Stomach (tissue), 9 donors: ENCODE results near the gene ETV6. TPM values are rescaled to one million over a fixed set of nuclear protein-coding genes. Genes with fewer than 3 reads are reported as not detected.

Experiments
- DNase-seq, 2 donors: peaks; one replicate each; pipeline versions ENCODE4 v3.0.0 to v3.0.0-alpha.2; 2013 to 2019
- H3K27ac ChIP-seq, 5 donors: fragments of 200-600 bp in 4 of 5; sonication (generic) in 4 of 5; one replicate each; pipeline ENCODE4 v1.5.1; 2013 to 2019; ENCODE audit warnings: mild to moderate bottlenecking in 1 of 5, moderate library complexity in 1 of 5
- H3K27me3 ChIP-seq, 3 donors: fragments of 200-600 bp; sonication (generic); one replicate each; pipeline ENCODE4 v1.5.1; 2017 to 2019; ENCODE audit warnings: mixed run types in 1 of 3
- H3K36me3 ChIP-seq, 4 donors: fragments of 200-600 bp; sonication (generic); 1 replicate in 3 of 4; 2 replicates in 1 of 4; pipeline ENCODE4 v1.5.1; 2016 to 2019
- H3K4me1 ChIP-seq, 4 donors: fragments of 200-600 bp; sonication (generic); one replicate each; pipeline ENCODE4 v1.5.1; 2016 to 2019
- H3K4me3 ChIP-seq, 4 donors: fragments of 200-600 bp; sonication (generic) in 3 of 4; one replicate each; pipeline ENCODE4 v1.5.1; 2016 to 2019; ENCODE audit warnings: mild to moderate bottlenecking in 1 of 4
- H3K9me3 ChIP-seq, 4 donors: fragments of 200-600 bp; sonication (generic); one replicate each; pipeline ENCODE4 v1.5.1; 2016 to 2019
- EP300 ChIP-seq: sonication (generic); formaldehyde crosslinking; IDR thresholded peaks from one replicate; pipeline ENCODE4 v1.6.1; 2017; ENCODE audit warnings: antibody characterized with exemption
- POLR2A ChIP-seq, 4 donors: fragments of 450-650 bp; IDR thresholded peaks; one replicate each; pipeline ENCODE4 v1.6.1; 2016; ENCODE audit warnings: antibody characterized with exemption in 4 of 4, control low read depth in 2 of 4, mild to moderate bottlenecking in 1 of 4, moderate library complexity in 1 of 4
- POLR2AphosphoS5 ChIP-seq, 3 donors: sonication (generic); formaldehyde crosslinking; IDR thresholded peaks; one replicate each; pipeline ENCODE4 v1.6.1; 2016; ENCODE audit warnings: antibody characterized with exemption in 3 of 3
- WGBS, 5 donors: extraction: QIAGEN DNeasy Blood & Tissue Kit in 3 of 5; methylation state at CpG; one replicate each; pipeline versions ENCODE4 v1.1.5 to v1.1.7; 2013 to 2018; 5-methylcytosine and 5-hydroxymethylcytosine counted together
- intact Hi-C: fragments of 100-400 bp; cut with DNase I; formaldehyde crosslinking; loops from one replicate; pipeline ENCODE4 v1.15.1; 2023; ENCODE audit warnings: low total_unique reads
- polyA plus RNA-seq, 3 donors: library from polyadenylated mRNA; stranded (reverse); fragments of 200-250 nt; gene quantifications; one replicate each; pipeline ENCODE4 v1.2.3, GENCODE V29; 2013
- total RNA-seq, 5 donors: library from RNA; depleted of rRNA; stranded (reverse); fragments of >200 nt; gene quantifications; one replicate each; pipeline versions ENCODE4 v1.1.0 to v1.2.3, GENCODE V29; 2014 to 2016
- TF ChIP-seq, protein P1 (sequence below), 7 experiments: fragments of 450-650 bp in 4 of 7; fragments of 200-600 bp in 3 of 7; sonication (generic) in 3 of 7; IDR thresholded peaks; one replicate each; pipeline ENCODE4 v1.5.1; 2016 to 2019; ENCODE audit warnings: antibody characterized with exemption in 7 of 7, control low read depth in 2 of 7, mild to moderate bottlenecking in 1 of 7
- donor health status: healthy with polysubstance abuse.
- donor health status: Bipolar disorder and iron deficiency.
- donor health status: healthy.

ETV6 gene
- total and polyA plus RNA-seq, 8 donors, result 4.1 to 60.3 (median 13.4) TPM

DNA sequence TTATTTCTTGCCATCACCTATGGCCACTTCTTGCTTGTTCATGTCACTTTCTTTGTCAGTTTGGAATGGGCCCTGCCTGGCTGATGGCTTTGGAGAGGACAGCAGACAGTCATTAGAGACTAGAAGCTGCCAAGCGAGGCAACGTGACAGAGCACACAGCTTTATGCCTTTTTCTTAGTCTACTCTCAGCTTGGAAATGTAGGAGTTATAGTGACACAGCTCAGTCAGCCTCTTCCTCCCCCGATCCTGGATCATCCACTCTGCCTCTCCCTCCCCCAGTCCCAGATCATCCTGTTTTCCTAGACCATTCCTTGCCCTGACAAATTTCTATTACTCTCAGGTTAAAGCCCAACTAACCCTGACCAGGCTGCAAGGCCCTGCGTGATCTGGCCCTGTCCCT lies 26.6 kb downstream of the ETV6 start:
- Histone ChIP-seq H3K4me1 (peaks cover 15 to 72% (median 54%) of the 10 kb centered on the region in 4 donors), H3K27me3 (no peaks in the 10 kb centered on the region), H3K27ac (peak overlapping the region in 2 of 5 donors; percentile 0 to 5), H3K4me3 (no peak overlapping the region), H3K9me3 (no peaks in the 10 kb centered on the region), H3K36me3 (peaks cover 0 to 7% (median 2%) of the 10 kb centered on the region in 4 donors)
- TF ChIP-seq POLR2A (IDR thresholded peaks at IDR 0.05) (no peak), EP300 (no peak), POLR2AphosphoS5 (IDR thresholded peaks at IDR 0.05) (no peak)
- TF ChIP-seq, protein P1, sequence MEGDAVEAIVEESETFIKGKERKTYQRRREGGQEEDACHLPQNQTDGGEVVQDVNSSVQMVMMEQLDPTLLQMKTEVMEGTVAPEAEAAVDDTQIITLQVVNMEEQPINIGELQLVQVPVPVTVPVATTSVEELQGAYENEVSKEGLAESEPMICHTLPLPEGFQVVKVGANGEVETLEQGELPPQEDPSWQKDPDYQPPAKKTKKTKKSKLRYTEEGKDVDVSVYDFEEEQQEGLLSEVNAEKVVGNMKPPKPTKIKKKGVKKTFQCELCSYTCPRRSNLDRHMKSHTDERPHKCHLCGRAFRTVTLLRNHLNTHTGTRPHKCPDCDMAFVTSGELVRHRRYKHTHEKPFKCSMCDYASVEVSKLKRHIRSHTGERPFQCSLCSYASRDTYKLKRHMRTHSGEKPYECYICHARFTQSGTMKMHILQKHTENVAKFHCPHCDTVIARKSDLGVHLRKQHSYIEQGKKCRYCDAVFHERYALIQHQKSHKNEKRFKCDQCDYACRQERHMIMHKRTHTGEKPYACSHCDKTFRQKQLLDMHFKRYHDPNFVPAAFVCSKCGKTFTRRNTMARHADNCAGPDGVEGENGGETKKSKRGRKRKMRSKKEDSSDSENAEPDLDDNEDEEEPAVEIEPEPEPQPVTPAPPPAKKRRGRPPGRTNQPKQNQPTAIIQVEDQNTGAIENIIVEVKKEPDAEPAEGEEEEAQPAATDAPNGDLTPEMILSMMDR (IDR thresholded peaks at IDR 0.05), result no peak
- WGBS, 5 donors, result 77 to 97% (median 82%) methylated on average over 4 of the region's 4 CpGs
- DNase-seq, result no peak
- intact Hi-C loops, result no loop called here

GRCh38 chr12:11677093-11677492 lies 27.6 kb downstream of the ETV6 start:
- Histone ChIP-seq H3K36me3 (peaks cover 0 to 7% (median 2%) of the 10 kb centered on the region in 4 donors), H3K27ac (no peak overlapping the region), H3K4me3 (no peak overlapping the region), H3K4me1 (peaks cover 15 to 72% (median 51%) of the 10 kb centered on the region in 4 donors), H3K27me3 (no peaks in the 10 kb centered on the region), H3K9me3 (no peaks in the 10 kb centered on the region)
- intact Hi-C loops, result no loop called here
- peak in 1 of 2 donors; percentile 36 for DNase-seq
- WGBS, 5 donors, result 59 to 74% (median 67%) methylated on average over 4 of the region's 4 CpGs
- TF ChIP-seq POLR2A (IDR thresholded peaks at IDR 0.05) (no peak), EP300 (no peak), POLR2AphosphoS5 (IDR thresholded peaks at IDR 0.05) (no peak)
- TF ChIP-seq, protein P1 (IDR thresholded peaks at IDR 0.05), result no peak

- intact Hi-C loops, result no loop called here
These were observed 28.3 kb downstream of the ETV6 start for GRCh38 chr12:11677752-11678151.

DNA sequence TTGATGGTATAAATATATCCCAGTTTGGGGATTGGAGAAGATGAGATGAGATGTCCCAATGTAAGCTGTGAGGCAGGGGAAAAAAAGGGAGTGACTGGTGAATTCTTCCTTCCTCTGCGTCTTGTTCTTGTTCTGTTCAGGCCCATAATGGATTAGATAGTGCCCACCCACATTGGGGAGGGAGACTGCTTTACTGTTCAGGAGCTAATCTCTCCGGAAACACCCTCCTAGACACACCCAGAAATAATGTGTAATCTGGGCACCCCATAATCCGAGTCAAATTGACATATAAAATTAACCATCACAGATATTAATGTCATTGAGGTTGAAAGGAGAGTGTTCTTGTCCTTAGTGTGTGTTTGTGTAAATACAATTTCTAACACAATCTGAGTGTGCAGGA lies 29.3 kb downstream of the ETV6 start:
- peaks cover 9 to 72% (median 46%) of the 10 kb centered on the region in 4 donors for H3K4me1 ChIP-seq
- peaks cover 0 to 7% (median 2%) of the 10 kb centered on the region in 4 donors for H3K36me3 ChIP-seq
- no peak for DNase-seq
- 67 to 76% (median 75%) methylated on average over 3 of the region's 3 CpGs for WGBS, 5 donors
- TF ChIP-seq, protein P1 (IDR thresholded peaks at IDR 0.05), result no peak
- TF ChIP-seq POLR2A (IDR thresholded peaks at IDR 0.05), result no peak
- no peak for TF ChIP-seq EP300
- TF ChIP-seq POLR2AphosphoS5 (IDR thresholded peaks at IDR 0.05), result no peak
- H3K4me3 ChIP-seq, result no peak overlapping the region
- intact Hi-C loops, result no loop called here
- no peaks in the 10 kb centered on the region for H3K27me3 ChIP-seq
- H3K27ac ChIP-seq, result no peak overlapping the region
- H3K9me3 ChIP-seq, result no peaks in the 10 kb centered on the region

More at GRCh38 chr12:11677752-11678151, 28.3 kb downstream of the ETV6 start:
- Histone ChIP-seq H3K36me3 (peaks cover 0 to 7% (median 2%) of the 10 kb centered on the region in 4 donors), H3K27ac (no peak overlapping the region), H3K9me3 (no peaks in the 10 kb centered on the region), H3K4me3 (no peak overlapping the region), H3K27me3 (no peaks in the 10 kb centered on the region), H3K4me1 (peaks cover 12 to 72% (median 44%) of the 10 kb centered on the region in 4 donors)
- DNase-seq, result no peak
- 84 to 94% (median 92%) methylated on average over 7 of the region's 7 CpGs for WGBS, 5 donors
- TF ChIP-seq POLR2AphosphoS5 (IDR thresholded peaks at IDR 0.05) (no peak), EP300 (no peak), POLR2A (IDR thresholded peaks at IDR 0.05) (no peak)
- TF ChIP-seq, protein P1 (IDR thresholded peaks at IDR 0.05), result no peak
